Colonic mucosa (tissue), 4 donors: ENCODE results near the gene WFDC12. TPM values are rescaled to one million over a fixed set of nuclear protein-coding genes. Genes with fewer than 3 reads are reported as not detected.

Experiments used
- DNase-seq: peaks from one replicate; pipeline ENCODE4 v3.0.0-alpha.2; 2020
- H3K27ac ChIP-seq: fragments of 200-600 bp; one replicate; pipeline ENCODE4 v1.8.0; 2021
- H3K27me3 ChIP-seq: fragments of 200-600 bp; one replicate; pipeline ENCODE4 v1.8.0; 2021
- H3K36me3 ChIP-seq: fragments of 200-600 bp; one replicate; pipeline ENCODE4 v1.8.0; 2021
- H3K4me1 ChIP-seq: fragments of 200-600 bp; one replicate; pipeline ENCODE4 v1.8.0; 2021; ENCODE audit warnings: mild to moderate bottlenecking
- H3K4me3 ChIP-seq: fragments of 200-600 bp; one replicate; pipeline ENCODE4 v1.8.0; 2021
- H3K9ac ChIP-seq, 2 donors: one replicate each; pipeline ENCODE4 v1.7.0; 2013; ENCODE audit warnings: control low read depth in 2 of 2, low read depth in 2 of 2, low read length in 2 of 2
- H3K9me3 ChIP-seq: fragments of 200-600 bp; one replicate; pipeline ENCODE4 v1.8.0; 2021
- CTCF ChIP-seq: fragments of 200-600 bp; IDR thresholded peaks from one replicate; pipeline ENCODE4 v1.8.0; 2022; ENCODE audit warnings: antibody characterized with exemption, mild to moderate bottlenecking
- intact Hi-C: fragments of 100-400 bp; cut with DNase I; formaldehyde crosslinking; loops from one replicate; pipeline ENCODE4 v1.14.1; 2022
- total RNA-seq, 2 donors: library from RNA; stranded (reverse); fragmentation: NEBNext Ultra II Directional in 1 of 2; extraction: Animal tissue kit (Norgen Biotek cat#: 25700) in 1 of 2; gene quantifications; one replicate each; pipeline ENCODE4 v1.2.1, GENCODE V29; 2021
- donor health status: healthy.
- donor health status: DM: no; HTN: no; CAD: no.
- donor health status: DM: no; HTN: no; CAD: no.

The WFDC12 gene
- not detected for total RNA-seq

DNA sequence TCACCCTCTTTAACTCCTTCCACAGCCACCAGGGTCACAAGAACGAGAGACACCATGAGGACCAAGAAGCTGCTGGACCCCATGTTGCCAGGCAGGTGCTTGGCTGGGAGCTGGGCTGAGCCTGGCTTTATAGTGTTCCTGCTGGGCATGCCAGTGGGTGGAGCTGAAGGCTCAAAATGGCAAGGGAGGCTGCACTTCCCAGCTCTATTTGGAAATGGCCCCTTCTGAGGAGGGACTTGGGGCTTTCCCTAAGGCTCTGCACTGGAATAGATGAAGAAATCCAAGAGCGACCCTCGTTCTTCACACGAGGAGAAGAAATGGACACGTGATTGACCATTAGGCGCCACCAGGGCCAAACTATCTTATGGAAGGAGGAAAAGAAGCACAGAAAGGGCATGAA, at the start of gene WFDC12:
TSS of gene WFDC12 (minus strand) at position 101 of the 400 bp plus-strand sequence. CDS start at position 83, 18 bp downstream.
- no peaks in the 10 kb centered on the region for H3K27me3 ChIP-seq
- intact Hi-C loops, result no loop called here
- H3K36me3 ChIP-seq, result no peaks in the 10 kb centered on the region
- no peak within 1 kb of the TSS for H3K27ac ChIP-seq
- H3K9me3 ChIP-seq, result no peaks in the 10 kb centered on the region
- H3K4me1 ChIP-seq, result no peaks in the 10 kb centered on the region
- no peak within 1 kb of the TSS for H3K4me3 ChIP-seq
- DNase-seq, result no peak
- TF ChIP-seq CTCF, result no peak
- no peak within 1 kb of the TSS for H3K9ac ChIP-seq

- H3K9ac ChIP-seq, result no peak overlapping the region
- intact Hi-C loops, result no loop called here
- H3K27ac ChIP-seq, result no peak overlapping the region
- DNase-seq, result no peak
- H3K4me3 ChIP-seq, result no peak overlapping the region
- no peaks in the 10 kb centered on the region for H3K36me3 ChIP-seq
- no peaks in the 10 kb centered on the region for H3K4me1 ChIP-seq
- no peaks in the 10 kb centered on the region for H3K27me3 ChIP-seq
- H3K9me3 ChIP-seq, result no peaks in the 10 kb centered on the region
- no peak for TF ChIP-seq CTCF
Measured at GRCh38 chr20:45173522-45173921, 49.3 kb upstream of the WFDC12 start.

DNA sequence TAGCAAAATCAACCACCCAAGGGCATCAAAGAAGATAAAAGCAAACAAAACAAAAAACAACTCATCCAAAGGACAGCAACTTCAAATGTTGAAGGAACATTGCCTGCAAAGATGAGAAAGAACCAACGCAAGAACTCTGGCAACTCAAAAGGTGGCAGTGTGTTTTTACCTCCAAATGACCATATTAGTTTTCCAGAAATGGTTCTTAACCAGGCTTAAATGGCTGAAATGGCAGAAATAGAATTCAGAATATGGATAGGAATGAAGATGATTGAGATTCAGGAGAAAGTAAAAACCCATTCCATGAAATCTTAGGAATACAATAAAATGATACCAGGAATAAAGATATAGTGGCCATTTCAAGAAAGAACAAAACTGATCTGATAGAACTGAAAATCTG, 40.6 kb upstream of the WFDC12 start:
- Histone ChIP-seq H3K9ac (no peak overlapping the region), H3K27me3 (no peaks in the 10 kb centered on the region), H3K27ac (no peak overlapping the region), H3K4me3 (no peak overlapping the region), H3K4me1 (no peaks in the 10 kb centered on the region), H3K36me3 (no peaks in the 10 kb centered on the region), H3K9me3 (no peaks in the 10 kb centered on the region)
- DNase-seq, result no peak
- intact Hi-C loops, result no loop called here
- TF ChIP-seq CTCF, result no peak

DNA sequence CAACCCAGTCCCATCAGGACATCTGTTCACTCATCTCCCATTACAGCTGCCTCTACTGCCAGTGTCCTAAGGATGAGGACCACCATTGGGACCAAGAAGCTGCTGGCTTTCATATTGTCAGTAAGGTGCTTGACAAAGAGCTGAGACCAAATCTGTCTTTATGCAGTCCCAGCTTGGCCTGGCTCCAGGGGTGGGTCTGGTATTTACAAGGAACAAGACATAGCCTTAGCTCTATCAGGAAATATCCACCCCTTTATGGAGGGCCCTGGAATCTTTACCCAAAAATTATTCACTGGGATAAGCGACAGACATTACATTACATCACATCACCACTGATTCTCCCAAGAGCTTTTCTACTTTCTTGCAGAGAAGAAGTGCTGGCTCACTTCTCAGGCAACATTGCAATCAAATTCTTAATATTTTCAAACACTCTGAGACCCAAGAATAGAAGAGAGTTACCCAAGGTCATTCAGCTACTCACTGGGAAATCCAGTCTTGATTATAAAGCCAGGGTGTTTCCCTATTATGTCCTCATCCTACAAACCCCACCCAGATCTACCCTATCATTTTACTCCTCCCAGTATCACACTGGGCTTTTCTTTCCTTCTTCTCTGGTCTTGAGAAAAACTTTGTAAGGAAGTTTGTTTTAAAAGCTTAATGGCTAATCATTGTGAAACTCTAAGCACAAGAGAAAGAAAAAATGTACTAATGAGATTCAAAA, 39.0 kb upstream of the WFDC12 start:
- intact Hi-C loops, result no loop called here
- Histone ChIP-seq H3K4me3 (no peak overlapping the region), H3K4me1 (no peaks in the 10 kb centered on the region), H3K27ac (peak overlapping the region; percentile 53), H3K9me3 (no peaks in the 10 kb centered on the region), H3K9ac (no peak overlapping the region), H3K36me3 (no peaks in the 10 kb centered on the region), H3K27me3 (no peaks in the 10 kb centered on the region)
- TF ChIP-seq CTCF, result no peak
- DNase-seq, result peak; percentile 86

GRCh38 chr20:45157962-45158361, 33.7 kb upstream of the WFDC12 start:
- no peaks in the 10 kb centered on the region for H3K36me3 ChIP-seq
- no peaks in the 10 kb centered on the region for H3K4me1 ChIP-seq
- TF ChIP-seq CTCF, result no peak
- no peak overlapping the region for H3K4me3 ChIP-seq
- no peak overlapping the region for H3K9ac ChIP-seq
- intact Hi-C loops, result no loop called here
- no peaks in the 10 kb centered on the region for H3K27me3 ChIP-seq
- peak; percentile 75 for DNase-seq
- H3K9me3 ChIP-seq, result no peaks in the 10 kb centered on the region
- peak overlapping the region; percentile 68 for H3K27ac ChIP-seq
